ENCODE measurements around the gene FOXO1.

Gene FOXO1

DNA sequence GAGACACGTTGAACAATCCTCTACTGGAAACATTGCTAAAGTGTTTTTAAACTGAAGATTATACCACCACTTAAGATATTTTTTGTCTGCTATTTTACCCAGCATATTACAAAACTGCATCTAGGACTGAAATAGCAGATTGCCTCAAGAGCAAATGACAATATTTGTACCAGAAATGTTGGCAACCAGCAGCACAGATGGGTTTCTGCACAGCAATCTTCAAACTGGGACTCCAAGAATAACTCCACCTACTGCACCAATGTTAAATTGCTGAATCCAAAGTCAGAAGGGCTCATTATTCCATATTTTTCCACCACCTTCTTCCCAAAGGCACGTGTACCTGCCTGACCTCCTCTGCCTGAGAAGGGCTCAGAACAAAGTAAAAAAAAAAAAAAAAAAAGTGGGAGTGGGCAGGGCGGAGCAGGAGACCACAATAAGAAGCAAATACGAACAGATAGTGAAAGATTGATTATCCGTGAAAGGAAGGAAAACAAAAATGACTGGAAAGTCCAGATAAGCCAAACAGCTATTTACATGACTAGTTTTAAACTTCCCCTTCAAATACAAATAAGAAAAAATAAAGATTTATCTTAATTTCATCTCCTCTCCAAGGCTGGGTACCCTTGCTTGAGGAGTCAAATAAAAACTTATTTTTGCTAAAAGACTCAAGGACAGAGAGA, 79.4 kb downstream of the FOXO1 start:
- H3K27ac ChIP-seq: peak overlapping the region; percentile 44

DNA sequence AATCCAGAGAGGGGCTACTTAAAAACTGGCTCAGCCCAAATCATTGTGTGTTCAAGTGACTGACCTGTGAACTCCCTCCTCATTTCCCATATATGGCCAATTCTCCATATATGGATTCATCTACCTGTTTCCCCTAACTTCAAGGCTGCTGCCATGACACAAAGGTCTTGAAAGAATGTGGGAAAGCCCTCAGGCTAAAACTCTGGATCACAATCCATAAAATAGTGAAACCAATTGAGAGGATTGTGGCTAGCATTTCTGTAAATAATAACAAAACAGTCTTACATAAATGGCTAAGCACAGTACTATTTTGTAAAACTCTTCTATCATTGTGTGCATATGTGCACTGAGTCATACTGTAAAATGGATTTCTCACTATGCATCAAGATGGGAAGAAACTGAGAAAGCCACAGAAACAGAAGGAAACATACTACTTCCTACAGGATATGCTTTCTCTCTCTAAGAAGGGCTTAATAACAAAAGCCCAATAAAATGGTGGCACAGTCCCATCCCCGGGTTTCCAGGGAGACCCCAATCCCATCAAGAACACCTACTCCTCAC, 80.5 kb downstream of the FOXO1 start:
- DNase-seq (ENCODE audit: low read depth, low spot score): no peak

More for the DNA sequence above, 79.4 kb downstream of the FOXO1 start:
- no peak for DNase-seq (ENCODE audit: low read depth, low spot score)

GRCh38 chr13:40583738-40584137, 82.7 kb downstream of the FOXO1 start:
- DNase-seq (ENCODE audit: low read depth, low spot score): no peak
- H3K27ac ChIP-seq: peak overlapping the region; percentile 24

More for the DNA sequence above, 80.5 kb downstream of the FOXO1 start:
- H3K27ac ChIP-seq: peak overlapping the region; percentile 44

DNA sequence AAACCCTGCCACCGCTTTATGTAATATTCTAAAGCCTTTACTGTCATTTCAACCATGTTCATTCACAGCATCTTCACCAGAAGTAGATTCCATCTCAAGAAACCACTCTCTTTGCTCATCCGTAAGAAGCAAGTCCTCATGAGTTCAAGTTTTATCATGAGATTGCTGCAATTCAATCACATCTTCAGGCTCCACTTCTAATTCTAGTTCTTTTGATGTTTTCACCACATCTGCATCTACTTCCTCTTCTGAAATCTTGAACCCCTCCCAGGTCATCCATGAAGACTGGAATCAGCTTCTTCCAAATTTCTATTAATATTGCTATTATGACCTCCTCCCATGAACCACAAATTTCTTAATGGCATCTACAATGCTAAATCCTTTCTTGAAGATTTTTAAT, 83.9 kb downstream of the FOXO1 start:
- DNase-seq (ENCODE audit: low read depth, low spot score): no peak
- no peak overlapping the region for H3K27ac ChIP-seq

DNA sequence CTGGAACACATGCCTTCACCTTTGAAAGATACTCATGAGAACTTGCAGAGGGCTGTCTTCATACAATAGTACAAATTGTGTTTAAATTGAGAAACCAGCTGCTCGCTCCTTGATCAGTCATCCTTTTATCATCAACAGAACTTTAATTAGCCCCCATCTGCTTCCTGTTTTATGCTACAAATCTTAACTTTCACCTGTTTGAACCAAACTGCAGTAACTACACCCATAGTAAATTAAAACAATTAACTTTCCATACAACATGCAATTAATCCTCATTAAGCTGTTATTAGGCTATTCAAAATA, 85.2 kb downstream of the FOXO1 start:
- no peak for DNase-seq (ENCODE audit: low read depth, low spot score)
- no peak overlapping the region for H3K27ac ChIP-seq

DNA sequence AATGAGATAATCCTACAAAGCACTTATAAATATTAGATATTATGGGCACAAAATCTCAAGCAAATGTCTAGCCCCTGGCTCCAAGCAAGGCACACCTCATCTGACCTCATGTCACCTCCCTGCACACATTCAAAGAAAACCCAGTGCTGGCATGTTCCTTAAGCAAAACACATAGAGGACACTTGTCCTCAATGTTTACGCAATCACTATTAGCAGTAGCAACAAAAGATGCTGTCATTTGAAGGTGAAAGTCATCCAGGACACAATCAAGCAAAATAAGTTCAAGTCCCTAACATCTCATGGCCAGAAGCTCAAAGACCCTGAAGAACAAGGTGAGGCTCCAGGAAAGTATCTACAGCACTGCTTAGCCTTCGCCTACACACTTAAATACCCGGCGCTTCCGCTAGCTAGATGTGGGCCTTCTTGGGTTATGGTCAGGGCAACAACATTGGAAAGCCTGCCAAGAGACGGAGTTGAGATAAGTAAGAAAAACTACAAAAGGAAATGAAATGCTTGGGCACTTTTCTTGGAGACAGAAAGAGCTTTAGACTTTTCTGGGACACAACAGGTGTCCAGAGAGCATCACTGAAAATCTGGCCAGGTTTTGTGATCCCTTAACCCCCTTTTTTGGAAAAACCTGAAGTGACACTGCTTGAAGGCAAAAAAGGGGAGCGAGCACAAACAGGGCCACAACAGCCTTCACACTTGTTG, 85.7 kb downstream of the FOXO1 start:
- H3K27ac ChIP-seq: no peak overlapping the region
- no peak for DNase-seq (ENCODE audit: low read depth, low spot score)

- no peak overlapping the region for H3K27ac ChIP-seq
- DNase-seq (ENCODE audit: low read depth, low spot score): no peak
Observed at GRCh38 chr13:40579535-40579934, 86.9 kb downstream of the FOXO1 start.

DNA sequence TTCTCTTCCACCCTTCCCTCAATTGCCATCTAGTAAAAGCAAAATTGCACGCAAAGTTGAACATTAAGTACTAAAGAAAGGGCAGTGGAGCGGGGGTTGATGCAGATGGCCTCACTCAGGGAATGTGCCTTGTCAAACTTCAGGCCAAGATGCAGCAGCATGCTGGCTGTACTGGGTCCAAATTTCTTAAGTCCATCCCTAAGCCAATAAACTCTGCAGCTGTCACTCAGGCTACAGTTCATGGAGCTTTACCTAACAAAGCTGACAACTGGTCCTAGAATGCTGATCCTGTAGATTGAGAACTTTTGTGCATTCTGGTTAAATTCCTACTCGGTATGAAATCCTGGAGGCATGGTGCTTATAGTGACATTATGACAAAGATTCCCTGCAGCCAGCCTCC, 88.4 kb downstream of the FOXO1 start:
- no peak overlapping the region for H3K27ac ChIP-seq
- no peak for DNase-seq (ENCODE audit: low read depth, low spot score)

DNA sequence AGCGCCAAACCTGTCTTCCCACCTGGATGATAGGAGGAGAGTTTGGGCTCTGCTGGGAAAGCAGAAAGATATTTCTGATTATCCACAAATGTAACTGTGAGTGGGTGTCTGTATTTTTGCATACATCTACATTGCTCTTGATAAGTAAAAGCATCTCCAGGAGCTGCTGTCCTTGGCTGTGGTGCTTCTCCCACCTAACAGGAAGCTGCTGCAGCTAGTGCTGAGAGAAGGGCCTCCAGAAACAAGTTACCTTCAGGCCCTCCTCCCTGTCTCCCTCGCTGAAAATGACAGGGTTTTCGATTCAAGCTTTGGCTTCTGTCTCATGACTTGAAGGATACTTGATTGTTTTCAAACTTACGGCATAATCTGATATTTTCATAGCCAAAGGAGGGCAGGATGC, 90.1 kb downstream of the FOXO1 start:
- no peak overlapping the region for H3K27ac ChIP-seq
- DNase-seq (ENCODE audit: low read depth, low spot score): no peak

GRCh38 chr13:40572961-40573360, 93.5 kb downstream of the FOXO1 start:
- no peak for DNase-seq (ENCODE audit: low read depth, low spot score)

DNA sequence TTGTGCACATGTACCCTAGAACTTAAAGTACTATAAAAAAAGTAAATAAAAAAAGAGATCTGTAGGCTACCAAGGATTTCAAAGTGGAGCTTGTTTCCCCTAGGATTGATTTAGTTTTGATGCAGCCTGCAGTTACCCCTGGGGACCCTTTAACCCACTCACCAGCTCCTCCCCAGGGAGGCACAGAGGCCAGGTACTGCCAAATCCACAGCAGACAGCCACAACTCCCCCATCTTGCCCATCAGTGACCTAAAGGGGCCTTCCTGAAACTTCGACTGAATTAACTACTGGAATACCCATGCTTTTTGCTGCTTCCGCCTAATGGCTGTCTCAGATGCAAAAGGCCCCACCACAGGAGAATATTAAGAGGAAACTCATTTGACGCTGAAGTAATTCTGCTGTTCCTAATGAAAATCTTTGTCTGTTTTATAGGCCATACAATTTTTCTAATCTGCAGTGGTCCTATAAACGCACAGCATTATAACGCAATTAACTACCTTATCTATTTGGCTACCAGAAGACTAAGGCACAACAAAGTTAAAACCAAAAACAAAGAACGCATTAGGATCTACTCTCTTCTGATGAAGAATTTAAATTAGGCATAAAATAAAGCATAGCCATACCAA, 95.0 kb downstream of the FOXO1 start:
- no peak for DNase-seq (ENCODE audit: low read depth, low spot score)
- H3K27ac ChIP-seq: no peak overlapping the region

More at GRCh38 chr13:40572961-40573360, 93.5 kb downstream of the FOXO1 start:
- no peak overlapping the region for H3K27ac ChIP-seq

DNA sequence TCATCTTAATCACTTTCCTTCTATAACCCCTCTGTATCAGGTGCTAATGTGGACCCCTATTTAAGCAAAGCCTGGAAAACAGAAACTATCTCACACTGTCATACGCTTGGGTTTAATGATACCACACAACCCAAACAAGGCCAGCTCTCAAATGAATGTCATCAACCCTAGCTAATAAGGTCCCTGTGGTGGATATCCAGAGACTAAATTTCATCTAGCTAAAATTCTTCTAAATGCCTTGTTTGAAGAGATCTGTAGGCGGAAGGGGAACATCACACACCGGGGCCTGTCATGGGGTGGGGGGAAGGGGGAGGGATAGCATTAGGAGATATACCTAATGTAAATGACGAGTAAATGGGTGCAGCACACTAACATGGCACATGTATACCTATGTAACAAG, 95.5 kb downstream of the FOXO1 start:
- no peak for DNase-seq (ENCODE audit: low read depth, low spot score)
- no peak overlapping the region for H3K27ac ChIP-seq

- no peak overlapping the region for H3K27ac ChIP-seq
- DNase-seq (ENCODE audit: low read depth, low spot score): no peak
Observed at GRCh38 chr13:40569024-40569350, 97.5 kb downstream of the FOXO1 start.

GRCh38 chr13:40568246-40569023, 98.0 kb downstream of the FOXO1 start:
- no peak for DNase-seq (ENCODE audit: low read depth, low spot score)
- H3K27ac ChIP-seq: no peak overlapping the region

DNA sequence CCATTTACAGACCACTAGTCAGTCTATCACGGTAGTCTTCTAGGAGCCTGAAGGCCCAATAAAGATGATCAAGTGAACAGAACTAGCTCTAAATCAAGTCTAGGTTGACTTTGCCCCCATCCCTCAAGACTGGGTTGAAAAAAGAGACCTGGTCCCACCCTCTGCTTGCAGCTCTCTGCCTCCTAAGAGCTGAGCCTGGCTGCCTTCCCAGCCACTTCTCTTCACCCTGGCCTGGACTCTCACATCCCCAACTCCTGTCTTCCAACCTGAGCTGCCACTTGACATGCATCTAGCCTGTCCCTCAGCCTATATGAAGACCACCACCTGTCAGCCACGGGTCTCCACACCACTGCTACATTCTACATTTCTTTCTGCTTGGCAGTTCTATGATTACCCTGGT, 99.6 kb downstream of the FOXO1 start:
- H3K27ac ChIP-seq: no peak overlapping the region
- no peak for DNase-seq (ENCODE audit: low read depth, low spot score)

GRCh38 chr13:40565282-40566148, 100.9 kb downstream of the FOXO1 start:
- DNase-seq (ENCODE audit: low read depth, low spot score): no peak
- H3K27ac ChIP-seq: no peak overlapping the region

DNA sequence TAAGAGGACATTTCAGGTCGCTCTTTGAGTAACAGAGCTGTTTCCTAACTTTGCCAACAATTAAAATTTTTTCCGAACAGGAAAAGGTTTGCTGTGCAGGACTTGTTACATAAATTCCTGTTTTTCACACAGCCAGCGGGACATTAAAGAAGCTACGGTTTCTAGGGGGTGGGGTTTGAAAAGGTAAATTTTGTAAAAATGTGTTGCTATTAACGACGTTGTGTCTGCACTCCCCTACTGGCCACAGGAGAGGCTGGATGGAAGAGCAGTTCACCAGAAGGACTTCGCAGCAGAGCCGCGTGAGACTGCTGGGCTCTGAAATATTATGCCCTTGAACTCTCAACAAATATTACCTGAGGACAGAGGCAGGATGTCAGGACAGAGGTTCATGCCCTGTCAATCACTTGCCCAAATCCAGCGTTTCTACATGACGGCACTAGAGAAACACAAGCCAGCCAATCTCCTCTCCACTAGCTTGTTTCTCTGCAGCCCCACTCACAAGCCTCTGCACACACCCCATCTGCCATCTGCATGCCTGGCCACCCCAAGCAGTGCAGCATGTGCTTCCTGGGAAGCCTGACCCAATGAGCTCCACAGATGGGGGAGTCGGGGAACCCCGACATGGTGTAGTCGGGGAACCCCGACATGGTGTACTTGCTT, 102.0 kb downstream of the FOXO1 start:
- no peak overlapping the region for H3K27ac ChIP-seq
- no peak for DNase-seq (ENCODE audit: low read depth, low spot score)

- no peak overlapping the region for H3K27ac ChIP-seq
- no peak for DNase-seq (ENCODE audit: low read depth, low spot score)
Observed at GRCh38 chr13:40563350-40564125, 102.9 kb downstream of the FOXO1 start.

DNA sequence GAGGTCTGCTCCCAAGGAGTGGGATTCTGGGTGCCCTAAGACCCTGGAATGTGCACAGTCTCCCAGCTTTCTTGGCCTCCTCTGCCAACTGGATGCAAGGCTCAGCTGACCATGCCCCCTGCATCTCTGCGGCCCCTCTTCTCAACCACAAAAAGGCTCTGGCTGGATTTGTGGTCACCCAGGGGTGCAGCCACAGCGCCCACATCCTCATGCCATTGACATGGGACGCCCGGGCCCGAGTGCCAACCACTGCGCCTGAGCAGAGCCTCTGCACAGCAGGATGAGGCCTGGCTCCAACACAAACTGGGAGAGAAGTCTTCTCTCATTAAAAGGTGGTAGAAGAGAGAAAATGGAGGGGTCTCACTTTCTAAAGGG, 103.5 kb downstream of the FOXO1 start:
- H3K27ac ChIP-seq: no peak overlapping the region
- no peak for DNase-seq (ENCODE audit: low read depth, low spot score)

Measured in epithelial cell of prostate (primary cell).